Naive B cell (primary cell): ENCODE data around the gene CD247. TPM values are rescaled to one million over a fixed set of nuclear protein-coding genes. Genes with fewer than 3 reads are reported as not detected.

ENCODE experiments used
- ATAC-seq, 2 donors: fragments of 150-1000 bp; cut with Tn5 transposase; 2 replicates each; pipeline ENCODE4 v1.10.0; 2021; ENCODE audit warnings: low read depth in 2 of 2, mild to moderate bottlenecking in 2 of 2, moderate library complexity in 2 of 2
- DNase-seq: peaks from one replicate; pipeline ENCODE4 v3.0.0; 2022
- H3K27ac Mint-ChIP-seq, 6 donors: one replicate each; pipeline ENCODE4 v1.8.0; 2020 to 2022; ENCODE audit warnings: mild to moderate bottlenecking in 6 of 6, mixed read lengths in 6 of 6, moderate library complexity in 5 of 6, inconsistent platforms in 2 of 6
- H3K27me3 Mint-ChIP-seq, 3 donors: one replicate each; pipeline ENCODE4 v1.8.0; 2021 to 2022; ENCODE audit warnings: mixed read lengths in 3 of 3, mild to moderate bottlenecking in 1 of 3
- H3K36me3 Mint-ChIP-seq, 2 donors: one replicate each; pipeline ENCODE4 v1.8.0; 2020 to 2022; ENCODE audit warnings: mixed read lengths in 2 of 2, inconsistent platforms in 1 of 2, mild to moderate bottlenecking in 1 of 2
- H3K4me1 Mint-ChIP-seq, 3 donors: one replicate each; pipeline ENCODE4 v1.8.0; 2020 to 2022; ENCODE audit warnings: mixed read lengths in 3 of 3, inconsistent platforms in 1 of 3, mild to moderate bottlenecking in 1 of 3, moderate library complexity in 1 of 3
- H3K4me3 Mint-ChIP-seq, 8 donors: one replicate each; pipeline ENCODE4 v1.8.0; 2020 to 2022; ENCODE audit warnings: mild to moderate bottlenecking in 8 of 8, mixed read lengths in 8 of 8, moderate library complexity in 8 of 8, inconsistent platforms in 2 of 8
- H3K9me3 Mint-ChIP-seq, 7 donors: one replicate each; pipeline ENCODE4 v1.8.0; 2020 to 2022; ENCODE audit warnings: mixed read lengths in 7 of 7, mild to moderate bottlenecking in 5 of 7, inconsistent platforms in 2 of 7, moderate library complexity in 1 of 7
- polyA plus RNA-seq, 6 donors: library from polyadenylated mRNA; unstranded; fragments of 300-500 nt; fragmentation: Illumina TruSeq; gene quantifications; one replicate each; pipeline ENCODE4 v1.2.3, GENCODE V29; 2021; ENCODE audit warnings: low read depth in 6 of 6

Gene CD247
- polyA plus RNA-seq, 6 donors from 2014 or later, result 1.2 to 4.5 (median 2.4) TPM

GRCh38 chr1:167455786-167456446 is 62.4 kb downstream of the CD247 start:
- DNase-seq, result peak; percentile 37
- Mint-ChIP-seq H3K9me3 (no peaks in the 10 kb centered on the region), H3K4me3 (peak overlapping the region; percentile 82 to 93 (median 88)), H3K27ac (peak overlapping the region; percentile 24 to 89 (median 74)), H3K4me1 (peaks cover 7 to 15% (median 12%) of the 10 kb centered on the region in 3 donors), H3K27me3 (peaks cover 0 to 14% (median 10%) of the 10 kb centered on the region in 3 donors), H3K36me3 (no peaks in the 10 kb centered on the region)
- peak; percentile 67 to 70 for ATAC-seq

DNA sequence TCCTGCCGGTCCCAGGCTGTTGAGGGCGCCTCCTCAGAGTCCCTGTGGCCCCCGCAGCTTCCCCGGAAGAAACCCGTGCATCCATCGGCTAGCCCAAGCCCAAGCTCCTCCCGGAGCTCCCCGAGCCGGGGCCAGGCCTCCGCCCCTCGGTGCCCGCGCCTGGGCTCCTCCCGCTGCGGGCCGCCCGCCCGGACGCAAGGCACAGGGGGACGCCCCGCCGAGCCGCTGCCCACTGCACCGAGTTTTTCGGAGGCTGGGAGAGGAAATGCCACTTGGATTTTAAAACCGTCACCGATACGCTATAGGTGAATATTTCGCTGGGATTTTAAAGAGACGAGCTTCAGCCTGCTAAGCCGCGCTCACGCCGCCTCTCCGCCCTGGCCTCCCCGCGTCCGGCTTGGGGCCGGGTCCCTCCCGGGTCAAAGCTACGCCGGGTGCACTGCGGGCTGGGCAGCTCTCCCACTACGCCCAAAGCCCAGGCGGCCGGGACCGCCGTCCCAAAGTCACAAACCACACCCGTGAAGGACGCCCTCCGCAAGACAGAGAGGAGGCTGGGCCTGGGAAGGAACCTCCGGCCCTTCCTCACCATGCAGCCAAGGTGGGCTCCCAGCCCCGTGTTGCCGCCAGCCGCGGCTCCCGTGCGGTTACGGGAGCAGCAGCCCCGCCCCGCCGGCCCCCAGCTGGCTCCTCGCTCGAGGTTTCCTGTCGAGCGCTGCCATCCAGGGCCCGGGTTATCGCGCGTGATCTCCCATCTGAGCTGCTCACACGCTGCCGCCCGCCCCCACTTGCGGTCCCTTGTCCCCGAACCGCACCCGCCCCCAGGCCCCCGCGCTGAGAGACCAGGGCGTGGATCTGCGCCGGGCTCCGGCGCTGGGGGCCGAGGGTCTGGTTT is 63.2 kb downstream of the CD247 start:
- ATAC-seq (peak; percentile 77 to 78), DNase-seq (peak; percentile 71)
- Mint-ChIP-seq H3K4me3 (peak overlapping the region; percentile 70 to 90 (median 85)), H3K27me3 (peaks cover 0 to 14% (median 12%) of the 10 kb centered on the region in 3 donors), H3K9me3 (no peaks in the 10 kb centered on the region), H3K4me1 (peaks cover 13 to 20% (median 18%) of the 10 kb centered on the region in 3 donors), H3K27ac (peak overlapping the region in 3 of 6 donors; percentile 54 to 85 (median 82)), H3K36me3 (no peaks in the 10 kb centered on the region)

GRCh38 chr1:167454304-167454893 is 63.9 kb downstream of the CD247 start:
- H3K4me1 Mint-ChIP-seq, result peaks cover 13 to 20% (median 18%) of the 10 kb centered on the region in 3 donors
- peak overlapping the region in 3 of 6 donors; percentile 34 to 78 (median 49) for H3K27ac Mint-ChIP-seq
- peaks cover 0 to 14% (median 8%) of the 10 kb centered on the region in 3 donors for H3K27me3 Mint-ChIP-seq
- no peaks in the 10 kb centered on the region for H3K9me3 Mint-ChIP-seq
- no peak for DNase-seq
- ATAC-seq, result no peak
- H3K36me3 Mint-ChIP-seq, result no peaks in the 10 kb centered on the region
- H3K4me3 Mint-ChIP-seq, result peak overlapping the region; percentile 72 to 89 (median 81)

DNA sequence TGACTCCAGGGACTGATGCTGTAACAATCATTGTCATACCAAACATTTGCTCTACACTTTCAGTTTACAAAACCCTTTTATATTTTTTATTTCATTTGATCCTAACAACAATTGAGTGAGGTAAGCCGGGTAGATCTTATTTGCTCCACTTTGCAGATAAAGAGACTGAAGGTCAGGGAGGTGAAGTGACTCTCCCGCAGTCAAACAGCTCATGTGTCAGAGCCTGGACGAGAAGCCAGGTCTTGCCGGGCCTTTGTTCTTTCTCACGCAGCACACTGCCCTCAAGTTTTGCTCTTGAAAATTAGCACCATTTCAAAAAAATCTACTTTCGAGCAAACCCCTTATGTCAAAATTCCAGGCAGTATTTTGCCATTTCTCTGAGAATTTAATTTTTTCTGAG is 65.2 kb downstream of the CD247 start:
- peaks cover 16 to 22% (median 18%) of the 10 kb centered on the region in 3 donors for H3K4me1 Mint-ChIP-seq
- peak overlapping the region in 1 of 8 donors; percentile 41 for H3K4me3 Mint-ChIP-seq
- peaks cover 0 to 8% (median 6%) of the 10 kb centered on the region in 3 donors for H3K27me3 Mint-ChIP-seq

DNA sequence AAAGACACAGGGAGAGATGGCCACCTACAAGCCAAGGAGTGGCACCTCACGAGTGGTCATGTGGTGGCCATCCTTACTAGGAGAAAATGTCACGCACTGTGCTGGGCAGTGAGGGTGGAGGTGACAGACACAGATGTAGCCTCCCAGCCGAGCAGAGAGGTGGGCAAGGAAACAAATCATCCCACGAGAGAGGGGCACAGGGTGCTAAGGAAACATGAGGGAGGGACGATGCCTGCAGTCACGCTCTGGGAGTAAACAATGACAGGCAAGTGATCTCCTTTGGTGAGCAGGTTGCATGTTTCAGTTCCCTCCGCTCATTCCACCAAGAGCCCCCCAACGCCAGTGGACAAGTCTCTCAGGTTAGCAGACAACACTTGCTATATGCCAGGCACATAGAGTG is 65.8 kb downstream of the CD247 start:
- Mint-ChIP-seq H3K4me1 (peaks cover 21 to 28% (median 22%) of the 10 kb centered on the region in 3 donors), H3K4me3 (peak overlapping the region in 1 of 8 donors; percentile 53)
- no peak for ATAC-seq

More for the DNA sequence above, 65.2 kb downstream of the CD247 start:
- no peak for ATAC-seq
- Mint-ChIP-seq H3K27ac (no peak overlapping the region), H3K9me3 (no peaks in the 10 kb centered on the region), H3K36me3 (no peaks in the 10 kb centered on the region)
- no peak for DNase-seq

DNA sequence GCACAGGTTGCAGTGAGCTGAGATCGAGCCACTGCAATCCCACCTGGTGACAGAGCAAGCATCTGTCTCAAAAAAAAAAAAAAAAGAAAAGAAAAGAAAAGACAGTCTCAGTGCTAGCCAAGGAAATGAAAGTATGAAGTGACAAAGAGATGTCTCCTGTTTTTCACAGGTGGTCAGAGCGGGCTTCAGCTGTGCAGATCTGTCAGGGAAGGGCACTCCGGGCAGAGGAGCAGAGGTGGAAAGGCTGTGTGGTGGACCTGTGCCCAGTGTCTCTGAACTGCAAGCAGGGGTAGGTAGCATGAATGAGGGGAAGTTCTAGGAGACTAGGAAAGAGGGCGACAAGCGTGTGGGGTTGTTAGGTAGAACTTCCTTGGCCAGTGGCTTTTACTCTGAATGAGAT is 67.5 kb downstream of the CD247 start:
- Mint-ChIP-seq H3K4me3 (peak overlapping the region in 3 of 8 donors; percentile 21 to 80 (median 32)), H3K27me3 (peaks cover 0 to 3% (median 0%) of the 10 kb centered on the region in 3 donors), H3K27ac (peak overlapping the region in 4 of 6 donors; percentile 15 to 83 (median 59)), H3K4me1 (peaks cover 15 to 23% (median 23%) of the 10 kb centered on the region in 3 donors), H3K36me3 (no peaks in the 10 kb centered on the region), H3K9me3 (no peaks in the 10 kb centered on the region)
- no peak for DNase-seq
- no peak for ATAC-seq

More for the DNA sequence above, 65.8 kb downstream of the CD247 start:
- Mint-ChIP-seq H3K36me3 (no peaks in the 10 kb centered on the region), H3K27ac (peak overlapping the region in 1 of 6 donors; percentile 17), H3K9me3 (no peaks in the 10 kb centered on the region), H3K27me3 (peaks cover 0 to 5% (median 3%) of the 10 kb centered on the region in 3 donors)
- DNase-seq, result no peak

GRCh38 chr1:167447521-167448136 is 70.7 kb downstream of the CD247 start:
- ATAC-seq, result peak; percentile 97 to 99
- Mint-ChIP-seq H3K4me3 (peak overlapping the region in 7 of 8 donors; percentile 66 to 88 (median 72)), H3K9me3 (no peaks in the 10 kb centered on the region), H3K4me1 (peaks cover 11 to 27% (median 18%) of the 10 kb centered on the region in 3 donors), H3K36me3 (no peaks in the 10 kb centered on the region), H3K27me3 (peaks cover 0 to 3% (median 0%) of the 10 kb centered on the region in 3 donors), H3K27ac (peak overlapping the region in 4 of 6 donors; percentile 9 to 73 (median 56))
- DNase-seq, result peak; percentile 58

DNA sequence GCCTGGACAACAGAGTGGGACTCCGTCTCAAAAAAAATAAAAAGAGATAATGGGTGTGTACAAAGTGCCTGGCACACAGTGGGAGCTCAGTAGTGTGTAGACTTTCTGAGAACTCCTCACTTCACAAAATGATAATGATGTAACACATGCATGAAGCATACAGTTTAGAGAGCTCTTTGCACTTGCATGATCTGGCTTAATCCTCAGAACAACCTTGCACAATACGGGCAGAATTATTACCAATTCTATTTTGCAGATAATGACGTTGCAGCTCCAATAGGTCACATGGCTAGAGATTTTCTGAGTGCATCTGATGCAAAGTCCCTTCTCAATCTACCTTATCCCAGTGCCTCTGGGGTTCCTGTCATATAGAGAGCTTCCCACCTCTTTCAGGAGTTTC is 71.4 kb downstream of the CD247 start:
- Mint-ChIP-seq H3K27ac (peak overlapping the region in 1 of 6 donors; percentile 73), H3K9me3 (no peaks in the 10 kb centered on the region), H3K36me3 (no peaks in the 10 kb centered on the region), H3K4me3 (peak overlapping the region in 4 of 8 donors; percentile 1 to 77 (median 39)), H3K4me1 (peaks cover 14 to 34% (median 23%) of the 10 kb centered on the region in 3 donors), H3K27me3 (peaks cover 0 to 7% (median 0%) of the 10 kb centered on the region in 3 donors)
- DNase-seq (no peak), ATAC-seq (no peak)

DNA sequence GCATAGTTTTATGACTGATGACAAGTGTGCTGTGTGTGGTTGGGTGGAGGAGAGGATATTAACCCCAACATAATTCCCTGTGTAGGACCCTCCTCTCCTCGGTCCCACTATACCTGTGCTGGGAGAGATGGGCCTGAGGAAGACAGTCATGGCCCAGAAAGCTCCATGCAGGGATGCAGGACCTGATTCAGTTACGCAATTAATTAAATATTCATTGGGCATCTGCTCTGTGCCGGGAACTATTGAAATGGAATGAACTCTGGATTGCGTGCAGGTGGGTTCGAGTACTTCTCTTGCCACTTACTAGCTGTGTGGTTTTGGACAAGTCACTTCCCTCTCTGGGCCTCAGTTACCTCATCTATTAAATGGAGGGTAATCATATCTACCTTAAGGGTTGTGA is 74.6 kb downstream of the CD247 start:
- H3K9me3 Mint-ChIP-seq, result no peaks in the 10 kb centered on the region
- DNase-seq (no peak), ATAC-seq (no peak)
- peaks cover 21 to 43% (median 29%) of the 10 kb centered on the region in 3 donors for H3K4me1 Mint-ChIP-seq
- no peaks in the 10 kb centered on the region for H3K36me3 Mint-ChIP-seq
- no peak overlapping the region for H3K27ac Mint-ChIP-seq
- H3K4me3 Mint-ChIP-seq, result no peak overlapping the region
- peaks cover 12 to 20% (median 16%) of the 10 kb centered on the region in 3 donors for H3K27me3 Mint-ChIP-seq

DNA sequence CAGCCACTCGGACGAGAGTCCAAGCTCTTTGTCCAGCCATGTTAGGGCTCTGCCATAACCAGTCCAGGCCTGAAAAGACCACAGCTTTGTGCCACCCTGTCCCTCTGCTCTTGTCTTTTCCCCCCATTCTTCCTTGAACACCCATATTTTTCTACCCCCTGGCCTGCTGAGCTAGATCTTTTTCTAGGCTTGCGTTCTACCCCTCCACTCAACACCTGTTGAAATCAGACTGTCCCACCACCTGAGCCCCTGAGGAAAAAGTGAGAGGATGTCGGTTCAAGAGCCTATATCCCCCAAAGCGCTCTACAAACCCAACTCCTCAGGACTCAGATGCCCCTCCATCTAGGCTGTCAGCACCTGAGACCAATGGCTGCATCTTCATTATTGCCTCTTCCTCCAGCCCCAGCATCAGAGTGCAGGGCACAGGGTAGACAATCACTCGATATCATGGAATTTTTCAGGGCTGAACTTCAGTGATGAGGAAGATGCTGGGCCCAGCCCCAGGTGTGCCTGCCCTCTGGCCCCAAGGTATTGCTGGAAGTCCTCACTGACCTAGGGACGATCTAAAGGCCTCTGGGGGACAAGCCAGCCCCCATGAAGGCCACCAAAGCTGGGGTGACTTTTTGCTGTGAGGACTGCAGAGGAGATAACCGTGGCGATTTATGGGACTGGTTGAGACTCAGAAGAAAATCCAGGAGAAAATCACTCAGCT is 75.3 kb downstream of the CD247 start:
- ATAC-seq (no peak), DNase-seq (no peak)
- Mint-ChIP-seq H3K4me3 (no peak overlapping the region), H3K27ac (peak overlapping the region in 1 of 6 donors; percentile 4), H3K27me3 (peaks cover 14 to 27% (median 16%) of the 10 kb centered on the region in 3 donors), H3K9me3 (no peaks in the 10 kb centered on the region), H3K4me1 (peaks cover 29 to 47% (median 33%) of the 10 kb centered on the region in 3 donors), H3K36me3 (no peaks in the 10 kb centered on the region)

DNA sequence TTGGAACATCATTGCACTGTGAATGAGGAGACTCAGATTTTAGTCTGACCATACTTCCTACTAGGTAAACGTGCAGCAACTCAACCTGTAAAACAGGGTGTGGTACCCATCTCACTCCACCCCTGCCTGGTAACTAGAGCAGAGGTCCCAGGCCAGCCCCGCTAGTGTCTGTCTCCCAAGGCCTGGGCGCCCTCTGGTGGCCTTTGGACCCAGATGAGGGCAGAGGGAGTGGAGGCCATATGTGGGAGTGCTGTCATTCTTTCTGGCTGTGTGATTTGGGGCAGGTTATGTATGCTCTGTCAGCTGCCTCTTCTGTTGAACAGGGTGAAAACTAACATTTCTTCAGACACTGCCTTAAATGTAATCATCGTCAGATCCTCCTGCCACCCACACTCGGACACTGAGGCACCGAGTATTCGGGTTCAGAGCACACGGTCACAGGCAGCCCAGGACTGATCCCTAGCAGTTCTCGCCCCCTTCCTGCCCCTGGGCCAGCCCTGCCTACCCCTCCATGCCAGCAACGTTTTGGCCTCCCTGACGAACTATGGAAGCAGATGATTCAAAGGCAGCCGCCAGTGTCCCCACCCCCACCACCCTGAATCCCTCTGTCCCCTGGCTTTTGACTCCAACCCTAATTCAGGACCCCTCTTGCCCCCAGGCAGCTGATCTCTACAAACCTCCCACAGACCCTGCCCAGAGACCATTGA is 76.0 kb downstream of the CD247 start:
- DNase-seq (peak; percentile 77), ATAC-seq (peak; percentile 96 to 97)
- Mint-ChIP-seq H3K4me1 (peaks cover 26 to 47% (median 29%) of the 10 kb centered on the region in 3 donors), H3K27ac (peak overlapping the region in 1 of 6 donors; percentile 22), H3K27me3 (peaks cover 14 to 29% (median 16%) of the 10 kb centered on the region in 3 donors), H3K9me3 (no peaks in the 10 kb centered on the region), H3K4me3 (peak overlapping the region in 1 of 8 donors; percentile 1), H3K36me3 (no peaks in the 10 kb centered on the region)
